CD4-positive, alpha-beta T cell treated with Interleukin-17A for 1 hour (primary cell): Measurements from ENCODE around the gene LRRC19.

Experiments
- DNase-seq: peaks from one replicate; pipeline ENCODE4 v3.0.0-alpha.2; 2020

Gene LRRC19

GRCh38 chr9:27005491-27005890, at the start of gene LRRC19:
Gene LRRC19 (minus strand): TSS chr9:27005672. CDS start chr9:26999694, 5,978 bp downstream.
- no peak for DNase-seq

GRCh38 chr9:27054841-27055240, 49.4 kb upstream of the LRRC19 start:
- no peak for DNase-seq

- no peak for DNase-seq
Observed at GRCh38 chr9:27054125-27054524, 48.7 kb upstream of the LRRC19 start.

GRCh38 chr9:27053369-27054022, 48.0 kb upstream of the LRRC19 start:
- no peak for DNase-seq

- DNase-seq: no peak
Observed at GRCh38 chr9:27047136-27047535, 41.7 kb upstream of the LRRC19 start.

- no peak for DNase-seq
Observed at GRCh38 chr9:27043176-27043575, 37.7 kb upstream of the LRRC19 start.

GRCh38 chr9:27042476-27042875, 37.0 kb upstream of the LRRC19 start:
- no peak for DNase-seq

- no peak for DNase-seq
Observed at GRCh38 chr9:27041746-27042145, 36.3 kb upstream of the LRRC19 start.

GRCh38 chr9:27037499-27037898, 32.0 kb upstream of the LRRC19 start:
- no peak for DNase-seq

GRCh38 chr9:27033815-27034403, 28.4 kb upstream of the LRRC19 start:
- DNase-seq: peak; percentile 45

- no peak for DNase-seq
Observed at GRCh38 chr9:27029186-27029585, 23.7 kb upstream of the LRRC19 start.

GRCh38 chr9:27022920-27023319, 17.4 kb upstream of the LRRC19 start:
- no peak for DNase-seq

GRCh38 chr9:27019589-27019988, 14.1 kb upstream of the LRRC19 start:
- DNase-seq: no peak

GRCh38 chr9:27003426-27004077, 1.9 kb downstream of the LRRC19 start:
- DNase-seq: no peak

- no peak for DNase-seq
Observed at GRCh38 chr9:26995810-26996209, 9.7 kb downstream of the LRRC19 start.

GRCh38 chr9:26983340-26983739, 22.1 kb downstream of the LRRC19 start:
- DNase-seq: no peak

- peak; percentile 30 for DNase-seq
Observed at GRCh38 chr9:26975728-26976707, 29.5 kb downstream of the LRRC19 start.

GRCh38 chr9:26974927-26975326, 30.5 kb downstream of the LRRC19 start:
- no peak for DNase-seq

- DNase-seq: no peak
Observed at GRCh38 chr9:26973989-26974388, 31.5 kb downstream of the LRRC19 start.

- DNase-seq: no peak
Observed at GRCh38 chr9:26971721-26972120, 33.8 kb downstream of the LRRC19 start.

GRCh38 chr9:26956860-26957233, 48.6 kb downstream of the LRRC19 start:
- no peak for DNase-seq

- DNase-seq: peak; percentile 95
Observed at GRCh38 chr9:26955921-26956859, 49.3 kb downstream of the LRRC19 start, which contains the start of gene IFT74. Gene IFT74 (plus strand): TSS chr9:26956412. CDS start chr9:26961968, 5,556 bp downstream.
